GOT3 (cell line): ENCODE measurements around the gene KCTD10.

Experiments
- DNase-seq: peaks from one replicate; lab custom pipeline; 2025; ENCODE audit warnings: mixed read lengths; lab: John Stamatoyannopoulos, UW

KCTD10 gene

DNA sequence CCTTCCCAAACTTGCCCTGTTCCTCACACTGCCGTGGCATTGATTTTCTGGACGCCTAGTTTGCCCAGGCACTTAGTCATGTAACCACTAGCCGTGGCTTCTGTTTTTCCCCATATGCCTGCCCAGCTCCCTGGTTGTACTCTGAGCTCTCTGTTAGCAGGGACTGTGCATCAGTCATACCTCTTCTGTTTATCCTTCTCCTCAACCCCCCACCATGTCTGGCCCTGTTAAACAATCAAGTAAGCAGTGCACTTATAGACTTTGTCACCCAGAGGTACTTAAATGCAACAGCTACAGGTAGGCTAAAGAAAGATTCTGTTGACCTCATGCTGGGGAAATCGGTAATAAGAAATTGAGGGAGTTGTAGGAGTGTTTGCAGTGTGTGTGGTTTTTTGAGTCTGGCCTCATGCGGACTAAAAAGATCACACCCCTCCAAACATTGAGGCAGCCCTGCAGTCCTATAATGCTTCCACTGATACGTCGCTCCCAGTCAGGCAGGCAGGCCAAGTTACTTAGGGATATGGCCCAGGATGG is 17.3 kb upstream of the KCTD10 start:
- DNase-seq = no peak

DNA sequence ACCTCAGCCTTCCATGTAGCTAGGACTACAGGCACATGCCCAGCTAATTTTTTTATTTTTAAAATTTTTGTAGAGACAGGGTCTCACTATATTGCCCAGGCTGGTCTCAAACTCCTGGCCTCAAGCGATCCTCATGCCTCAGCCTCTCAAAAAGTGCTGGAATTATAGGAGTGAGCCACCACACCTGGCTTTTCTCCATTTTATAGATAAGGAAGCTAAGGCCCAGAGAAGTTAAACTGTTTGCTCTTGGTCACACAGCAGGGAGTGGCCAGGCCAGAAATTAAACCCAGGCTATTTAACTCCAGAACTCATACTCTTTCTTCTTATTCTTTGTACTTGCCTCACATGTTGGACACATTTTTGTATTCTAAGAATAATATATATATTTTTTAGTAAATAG is 16.8 kb upstream of the KCTD10 start:
- DNase-seq = no peak

- no peak for DNase-seq
These were observed 16.0 kb upstream of the KCTD10 start for GRCh38 chr12:109493090-109493489.

- DNase-seq = no peak
These were observed 15.3 kb upstream of the KCTD10 start for GRCh38 chr12:109492371-109492770.

DNA sequence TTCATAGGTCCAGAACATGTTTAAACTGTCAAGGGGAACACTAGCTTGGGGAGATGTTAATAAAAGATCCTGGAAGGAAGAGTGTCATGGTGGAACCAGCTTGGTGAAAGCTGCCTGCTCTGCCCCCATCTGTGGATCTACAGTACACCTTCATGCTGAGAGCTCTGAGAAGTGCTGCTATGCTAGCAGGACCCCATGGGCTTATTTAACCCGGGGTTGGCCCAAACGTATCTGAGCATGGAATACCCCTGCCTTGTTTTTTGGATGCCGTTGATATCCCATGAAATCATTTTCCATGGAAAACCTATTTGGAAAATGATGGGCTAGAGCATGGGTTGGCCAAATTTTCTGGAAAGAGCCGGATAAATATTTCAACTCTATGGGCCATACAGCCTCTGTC is 14.6 kb upstream of the KCTD10 start:
- DNase-seq = no peak

- no peak for DNase-seq
These were observed 13.0 kb upstream of the KCTD10 start for GRCh38 chr12:109489955-109490565.

GRCh38 chr12:109489016-109489954 is 12.2 kb upstream of the KCTD10 start:
- DNase-seq = no peak

DNA sequence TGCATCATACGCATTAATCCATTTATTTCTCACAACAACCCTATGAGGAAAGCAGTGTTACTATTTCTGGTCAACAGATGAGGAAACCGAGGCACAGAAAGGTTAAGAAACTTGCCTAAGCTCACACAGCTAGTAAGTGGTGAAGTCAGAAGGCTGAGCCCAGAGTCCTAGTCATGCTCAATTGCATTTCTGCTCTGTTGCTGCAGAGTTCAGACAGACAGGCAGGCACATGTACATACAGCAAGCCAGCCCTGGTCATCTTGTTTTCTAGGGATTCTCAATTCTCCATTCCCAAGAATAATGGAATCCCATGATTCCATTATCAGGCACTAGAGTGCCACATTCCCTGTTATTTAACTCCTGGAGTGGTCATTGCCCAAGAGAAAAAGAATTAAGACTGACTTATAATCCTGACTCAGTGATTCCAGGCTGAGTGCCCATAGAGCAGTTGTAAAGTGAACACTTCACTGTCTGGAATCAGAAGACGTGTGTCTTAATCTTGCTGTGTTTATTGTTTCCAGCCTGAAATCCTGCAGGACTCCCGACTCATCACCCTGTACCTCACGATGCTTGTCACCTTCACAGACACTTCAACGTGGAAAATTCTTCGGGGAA is 11.1 kb upstream of the KCTD10 start:
- no peak for DNase-seq

GRCh38 chr12:109487181-109488050 is 10.3 kb upstream of the KCTD10 start:
- no peak for DNase-seq

DNA sequence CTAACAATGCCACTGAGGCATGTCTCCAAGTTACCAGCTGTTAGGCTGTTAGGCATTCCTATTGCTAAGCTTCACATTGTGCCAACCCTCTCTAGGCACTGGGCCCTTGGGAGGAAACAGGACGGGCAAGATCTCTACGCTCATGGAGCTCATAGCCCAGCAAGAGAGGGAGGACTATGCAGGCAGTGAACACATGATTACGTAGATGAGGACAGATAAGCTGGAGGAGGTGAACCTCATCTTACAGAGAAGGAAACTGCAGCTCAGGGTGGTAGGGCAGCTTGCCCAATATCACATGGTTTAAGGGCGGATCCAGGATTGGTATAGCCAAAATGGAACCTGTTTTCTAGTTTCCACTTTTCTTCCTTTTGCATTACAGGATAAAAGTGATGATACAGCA is 8.1 kb upstream of the KCTD10 start:
- DNase-seq = no peak

DNA sequence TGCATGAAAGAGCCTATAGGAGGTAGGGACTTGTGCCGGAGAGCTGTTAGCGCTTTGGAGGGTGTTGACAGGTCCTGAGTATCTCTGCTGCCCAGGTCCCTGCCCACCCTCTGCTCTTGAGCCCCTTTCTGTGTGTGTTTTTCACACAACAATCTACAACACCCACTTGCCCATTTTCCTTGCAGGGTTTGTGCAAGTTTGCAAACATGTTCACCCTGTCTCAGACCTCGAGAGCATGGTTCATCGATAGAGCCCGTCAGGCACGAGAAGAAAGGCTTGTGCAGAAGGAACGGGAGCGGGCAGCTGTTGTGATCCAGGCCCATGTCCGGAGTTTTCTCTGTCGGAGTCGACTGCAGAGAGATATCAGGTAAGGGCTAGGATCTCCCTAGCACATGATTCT is 6.2 kb upstream of the KCTD10 start:
- no peak for DNase-seq

- DNase-seq = no peak
These were observed 5.8 kb upstream of the KCTD10 start for GRCh38 chr12:109482894-109483293.

DNA sequence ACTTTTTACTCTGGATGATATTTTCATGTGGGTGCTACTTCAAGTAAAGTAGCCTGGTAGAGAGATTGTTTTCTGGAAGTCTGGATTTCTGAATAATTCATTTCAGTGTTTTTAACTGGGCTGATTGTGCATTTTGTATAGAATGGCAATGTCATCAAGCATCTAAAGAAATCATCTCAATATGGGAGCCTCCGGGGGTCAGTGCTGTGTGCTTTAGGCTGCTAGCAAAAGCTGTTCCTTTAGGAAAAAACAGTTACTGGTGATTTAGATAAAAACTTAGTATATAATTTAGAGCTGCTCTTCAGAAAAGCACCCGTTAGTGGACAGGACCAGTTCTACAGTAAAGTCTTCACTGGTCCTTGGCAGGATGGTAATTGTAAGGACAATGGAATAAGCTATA is 5.4 kb upstream of the KCTD10 start:
- no peak for DNase-seq

DNA sequence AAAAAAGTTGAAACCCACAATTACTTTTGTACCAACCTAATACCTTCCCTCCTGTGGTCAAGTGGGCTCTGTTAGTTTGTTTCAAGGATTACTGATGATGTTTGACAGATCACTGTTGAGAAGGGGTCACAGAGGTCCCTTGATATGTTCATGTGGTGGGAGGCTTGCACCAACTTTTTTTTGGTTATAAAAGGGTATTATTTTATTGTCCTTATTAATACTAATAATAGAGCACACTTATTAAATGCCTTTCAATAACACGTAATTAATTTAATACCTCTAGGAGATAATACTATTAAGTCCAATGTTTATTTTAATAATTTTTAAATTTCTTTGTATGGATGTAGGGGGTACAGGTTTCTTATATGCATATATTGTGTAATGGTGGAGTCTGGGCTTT is 4.8 kb upstream of the KCTD10 start:
- no peak for DNase-seq

GRCh38 chr12:109480356-109480755 is 3.3 kb upstream of the KCTD10 start:
- DNase-seq = no peak

DNA sequence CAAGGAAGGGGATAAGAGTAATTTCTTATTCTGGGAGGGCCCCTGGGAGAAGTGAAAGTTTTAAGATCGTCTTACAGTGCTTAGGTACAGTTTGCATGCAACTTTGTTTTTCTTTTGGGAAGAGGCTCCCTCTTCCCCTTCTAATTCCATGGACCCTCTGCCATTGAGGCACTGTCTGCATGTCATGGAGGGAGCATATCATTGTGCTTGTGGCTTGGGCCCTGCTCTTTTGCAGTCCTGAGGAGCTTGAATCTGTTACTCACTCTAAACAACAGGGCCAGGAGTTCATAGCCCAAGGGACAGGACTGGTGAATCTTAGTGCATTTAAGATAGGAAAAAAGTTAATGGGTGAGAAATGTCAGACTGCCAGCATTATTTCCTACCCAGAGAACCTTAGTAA is 2.7 kb upstream of the KCTD10 start:
- DNase-seq = no peak

DNA sequence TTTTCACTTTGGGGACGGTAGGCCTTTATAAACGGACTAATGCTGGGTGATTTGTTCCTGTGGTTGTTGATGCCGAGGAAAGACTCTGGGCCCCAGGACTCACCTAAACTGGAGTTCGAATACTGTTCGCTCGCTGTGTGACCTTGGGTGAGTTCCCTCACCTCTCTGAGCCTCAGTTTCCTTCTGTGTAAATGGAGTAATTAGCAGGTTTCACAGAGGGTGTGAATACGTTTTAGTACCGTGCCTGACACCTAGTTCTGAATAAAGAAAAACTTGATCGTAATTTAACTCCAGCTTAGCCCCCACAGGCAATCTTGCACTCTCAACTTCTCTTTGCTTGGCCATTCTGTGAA is 839 bp upstream of the KCTD10 start:
- DNase-seq = no peak

- DNase-seq = no peak
These were observed 304 bp downstream of the KCTD10 start for GRCh38 chr12:109476807-109477184.

DNA sequence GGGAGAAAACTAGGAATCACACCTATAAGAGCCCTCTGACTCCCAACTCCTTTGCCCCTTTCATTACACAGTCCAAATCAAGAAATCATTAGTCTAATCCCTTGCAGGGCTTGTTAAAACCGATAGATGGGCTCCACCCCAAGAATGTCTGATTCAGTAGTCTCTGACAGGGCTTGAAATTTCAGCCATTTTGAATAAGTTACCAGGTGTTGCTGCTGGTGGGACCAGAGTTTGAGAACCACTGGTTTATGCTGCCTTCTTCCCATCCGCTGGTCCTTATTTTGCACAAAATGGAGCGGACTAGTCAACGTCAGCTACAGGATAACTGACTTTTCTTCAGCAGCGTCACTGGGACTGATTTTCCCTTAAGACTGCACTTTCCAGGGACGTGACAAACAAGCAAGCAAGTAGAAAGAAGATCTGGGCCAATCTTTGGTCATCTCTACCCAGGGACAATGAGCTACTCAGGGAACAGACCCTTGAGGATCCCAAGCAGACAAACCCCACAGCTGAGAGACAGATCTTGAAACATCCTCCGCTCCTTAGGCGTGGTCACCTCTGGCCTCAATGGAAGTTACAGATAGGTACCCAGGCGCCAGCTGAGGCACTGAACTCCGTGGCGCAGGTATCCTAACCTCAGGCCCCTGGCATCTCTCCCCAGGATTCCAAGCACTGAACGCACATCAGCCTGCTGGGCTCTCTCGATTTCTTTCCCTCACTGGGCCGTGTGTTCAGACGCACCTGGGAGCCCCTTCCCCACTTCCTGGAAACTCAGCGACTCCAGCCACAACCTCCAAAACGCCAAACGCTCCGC is 900 bp downstream of the KCTD10 start:
- no peak for DNase-seq

- no peak for DNase-seq
These were observed 2.0 kb downstream of the KCTD10 start for GRCh38 chr12:109475121-109475520.
